H9 (cell line): ENCODE results near the gene ADCK2. TPM values are rescaled to one million over a fixed set of nuclear protein-coding genes. Genes with fewer than 3 reads are reported as not detected.

Experiments used
- DNase-seq: peaks from one replicate; pipeline ENCODE4 v3.0.0-alpha.2; 2017
- H2AFZ ChIP-seq: one replicate; pipeline ENCODE4 v1.6.1; 2013; ENCODE audit warnings: mild to moderate bottlenecking, low read length, control low read depth, moderate library complexity
- H2AK5ac ChIP-seq: 2 replicates; pipeline ENCODE4 v1.6.1; 2013; ENCODE audit warnings: low read length, control low read depth, mixed read lengths; ENCODE audit not compliant: insufficient read length
- H2BK120ac ChIP-seq: one replicate; pipeline ENCODE4 v1.6.1; 2013; ENCODE audit warnings: low read depth, mild to moderate bottlenecking, low read length, control low read depth, inconsistent platforms; ENCODE audit not compliant: poor library complexity, severe bottlenecking
- H2BK12ac ChIP-seq: 2 replicates; pipeline ENCODE4 v1.6.1; 2013; ENCODE audit warnings: low read length, control low read depth, mixed read lengths, low read depth; ENCODE audit not compliant: insufficient read length
- H2BK15ac ChIP-seq: 2 replicates; pipeline ENCODE4 v1.6.1; 2013; ENCODE audit warnings: low read depth, low read length, control low read depth
- H2BK20ac ChIP-seq: one replicate; pipeline ENCODE4 v1.6.1; 2013; ENCODE audit warnings: low read depth, mild to moderate bottlenecking, low read length, control low read depth, inconsistent platforms; ENCODE audit not compliant: poor library complexity, severe bottlenecking
- H2BK5ac ChIP-seq: 2 replicates; pipeline ENCODE4 v1.6.1; 2013; ENCODE audit warnings: low read length, control low read depth, mixed read lengths; ENCODE audit not compliant: insufficient read length
- H3K14ac ChIP-seq: 2 replicates; pipeline ENCODE4 v1.6.1; 2013; ENCODE audit warnings: low read length, control low read depth; ENCODE audit not compliant: insufficient read depth
- H3K18ac ChIP-seq: 2 replicates; pipeline ENCODE4 v1.6.1; 2013; ENCODE audit warnings: low read depth, mild to moderate bottlenecking, mixed read lengths, low read length, control low read depth; ENCODE audit not compliant: insufficient read length
- H3K23ac ChIP-seq: 2 replicates; pipeline ENCODE4 v1.6.1; 2013; ENCODE audit warnings: low read length, control low read depth, mixed read lengths, low read depth; ENCODE audit not compliant: insufficient read length
- H3K23me2 ChIP-seq: 2 replicates; pipeline ENCODE4 v1.6.1; 2013; ENCODE audit warnings: low read depth, mild to moderate bottlenecking, mixed read lengths, low read length, control low read depth; ENCODE audit not compliant: insufficient read length, poor library complexity, severe bottlenecking
- H3K27ac ChIP-seq: 2 replicates; pipeline ENCODE4 v1.5.1; 2013; ENCODE audit warnings: low read length, control low read depth, mixed read lengths, low read depth; ENCODE audit not compliant: insufficient read length
- H3K27me3 ChIP-seq: 2 replicates; pipeline ENCODE4 v1.6.1; 2013; ENCODE audit warnings: low read length, control low read depth, inconsistent platforms; ENCODE audit not compliant: insufficient read depth
- H3K4ac ChIP-seq: 2 replicates; pipeline ENCODE4 v1.6.1; 2013; ENCODE audit warnings: low read depth, mild to moderate bottlenecking, control low read depth, inconsistent platforms, low read length, moderate library complexity
- H3K4me1 ChIP-seq: 2 replicates; pipeline ENCODE4 v1.6.1; 2013; ENCODE audit warnings: low read length, control low read depth, inconsistent platforms; ENCODE audit not compliant: insufficient read depth
- H3K4me2 ChIP-seq: 2 replicates; pipeline ENCODE4 v1.6.1; 2013; ENCODE audit warnings: low read length, control low read depth, mixed read lengths; ENCODE audit not compliant: insufficient read length, insufficient read depth
- H3K56ac ChIP-seq: 2 replicates; pipeline ENCODE4 v1.6.1; 2013; ENCODE audit warnings: low read depth, mild to moderate bottlenecking, mixed read lengths, low read length, control low read depth; ENCODE audit not compliant: insufficient read length
- H3K79me1 ChIP-seq: 2 replicates; pipeline ENCODE4 v1.6.1; 2013; ENCODE audit warnings: low read depth, mild to moderate bottlenecking, moderate library complexity, low read length, control low read depth, inconsistent platforms; ENCODE audit not compliant: insufficient read depth, poor library complexity, severe bottlenecking
- H3K79me2 ChIP-seq: 2 replicates; pipeline ENCODE4 v1.6.1; 2013; ENCODE audit warnings: low read length, control low read depth, inconsistent platforms; ENCODE audit not compliant: insufficient read depth
- H3K9ac ChIP-seq: 2 replicates; pipeline ENCODE4 v1.6.1; 2013; ENCODE audit warnings: low read length, control low read depth, mixed read lengths; ENCODE audit not compliant: insufficient read length; ENCODE audit errors: extremely low read depth
- H3K9me3 ChIP-seq: one replicate; pipeline ENCODE4 v1.6.1; 2013; ENCODE audit warnings: low read depth, low read length, inconsistent platforms; ENCODE audit not compliant: control insufficient read depth
- H3T11ph ChIP-seq: one replicate; pipeline ENCODE4 v1.6.1; 2013; ENCODE audit warnings: mild to moderate bottlenecking, low read length, control low read depth, inconsistent platforms
- H4K20me1 ChIP-seq: one replicate; pipeline ENCODE4 v1.6.1; 2013; ENCODE audit not compliant: control insufficient read depth, insufficient read length, insufficient read depth
- H4K5ac ChIP-seq: 2 replicates; pipeline ENCODE4 v1.6.1; 2013; ENCODE audit warnings: low read depth, mild to moderate bottlenecking, mixed read lengths, low read length, control low read depth; ENCODE audit not compliant: insufficient read length
- H4K8ac ChIP-seq: replicated peaks from 2 replicates; pipeline ENCODE4 v1.6.1; 2013; ENCODE audit warnings: low read length, control low read depth, mixed read lengths, low read depth; ENCODE audit not compliant: insufficient read length
- H4K91ac ChIP-seq: 2 replicates; pipeline ENCODE4 v1.6.1; 2013; ENCODE audit warnings: low read depth, mild to moderate bottlenecking, moderate library complexity, mixed read lengths, low read length, control low read depth; ENCODE audit not compliant: insufficient read length
- H3K27ac Mint-ChIP-seq, 3 experiments: 2 replicates in 2 of 3; 3 replicates in 1 of 3; pipeline ENCODE4 v1.8.0; 2020 to 2021; ENCODE audit warnings: mixed read lengths in 3 of 3, mild to moderate bottlenecking in 1 of 3, moderate library complexity in 1 of 3
- H3K27me3 Mint-ChIP-seq: 2 replicates; pipeline ENCODE4 v1.8.0; 2021; ENCODE audit warnings: low read depth, mild to moderate bottlenecking, moderate library complexity, mixed read lengths
- H3K36me3 Mint-ChIP-seq, 3 experiments: 2 replicates in 2 of 3; 3 replicates in 1 of 3; pipeline ENCODE4 v1.8.0; 2020 to 2021; ENCODE audit warnings: low read depth in 3 of 3, mixed read lengths in 3 of 3; ENCODE audit not compliant: insufficient read depth in 1 of 3
- H3K4me1 Mint-ChIP-seq, 2 experiments: 2 replicates each; pipeline ENCODE4 v1.8.0; 2020; ENCODE audit warnings: mixed read lengths in 2 of 2
- H3K4me3 Mint-ChIP-seq, 2 experiments: 2 replicates in 1 of 2; 3 replicates in 1 of 2; pipeline ENCODE4 v1.8.0; 2020 to 2021; ENCODE audit warnings: mild to moderate bottlenecking in 2 of 2, mixed read lengths in 2 of 2, moderate library complexity in 1 of 2
- H3K9me3 Mint-ChIP-seq, 2 experiments: 2 replicates in 1 of 2; 3 replicates in 1 of 2; pipeline ENCODE4 v1.8.0; 2020; ENCODE audit warnings: mild to moderate bottlenecking in 2 of 2, mixed read lengths in 2 of 2, moderate library complexity in 1 of 2
- WGBS: extraction: QIAGEN DNeasy Blood & Tissue Kit; methylation state at CpG from one replicate; pipeline ENCODE4 v1.1.7; 2013; ENCODE audit warnings: missing lambda C conversion rate, low lambda C conversion rate, mixed read lengths; ENCODE audit not compliant: insufficient read length; ENCODE audit errors: extremely low coverage; 5-methylcytosine and 5-hydroxymethylcytosine counted together
- total RNA-seq: library from RNA; stranded (reverse); gene quantifications from 2 replicates; pipeline ENCODE4 v1.2.1, GENCODE V29; 2021
- TF ChIP-seq, protein P1 (sequence below): fragments of 200-600 bp; sonication (generic); conservative IDR thresholded peaks from 3 replicates; pipeline ENCODE4 v1.8.0; 2021; ENCODE audit warnings: antibody characterized with exemption, mild to moderate bottlenecking

ADCK2 gene
- total RNA-seq, 1 experiment from 2014 or later: 12.4 TPM

DNA sequence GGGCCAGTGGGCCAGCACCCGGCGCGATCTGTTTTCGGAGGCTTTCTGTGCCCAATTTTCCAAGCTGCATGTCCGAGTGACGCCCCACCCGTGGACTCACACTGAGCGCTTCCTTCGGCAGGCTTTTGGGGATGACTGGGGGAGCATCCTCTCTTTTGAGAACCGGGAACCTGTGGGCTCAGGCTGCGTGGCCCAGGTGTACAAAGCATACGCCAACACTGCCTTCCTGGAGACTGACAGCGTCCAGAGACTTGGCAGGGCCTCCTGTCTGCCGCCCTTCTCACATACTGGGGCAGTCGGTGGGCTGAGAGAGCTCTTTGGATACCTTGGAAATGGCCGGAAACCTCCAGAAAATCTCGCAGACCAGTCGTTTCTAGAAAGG lies 1.0 kb downstream of the ADCK2 start:
- no peaks in the 10 kb centered on the region for H3K79me1 ChIP-seq
- H3K4ac ChIP-seq: no peak overlapping the region
- no peaks in the 10 kb centered on the region; the same call in 1 of the 2 replicates for H3K4me1 ChIP-seq
- no peak overlapping the region for H2BK12ac ChIP-seq
- H3K9me3 ChIP-seq: no peaks in the 10 kb centered on the region
- H2BK20ac ChIP-seq: no peak overlapping the region
- H4K5ac ChIP-seq: no peak overlapping the region
- peak overlapping the region; percentile 55 for H3K4me2 ChIP-seq
- peaks cover 0 to 3% (median 0%) of the 10 kb centered on the region in 3 experiments; a peak in 3 of 7 replicates for H3K36me3 Mint-ChIP-seq
- TF ChIP-seq, protein P1, sequence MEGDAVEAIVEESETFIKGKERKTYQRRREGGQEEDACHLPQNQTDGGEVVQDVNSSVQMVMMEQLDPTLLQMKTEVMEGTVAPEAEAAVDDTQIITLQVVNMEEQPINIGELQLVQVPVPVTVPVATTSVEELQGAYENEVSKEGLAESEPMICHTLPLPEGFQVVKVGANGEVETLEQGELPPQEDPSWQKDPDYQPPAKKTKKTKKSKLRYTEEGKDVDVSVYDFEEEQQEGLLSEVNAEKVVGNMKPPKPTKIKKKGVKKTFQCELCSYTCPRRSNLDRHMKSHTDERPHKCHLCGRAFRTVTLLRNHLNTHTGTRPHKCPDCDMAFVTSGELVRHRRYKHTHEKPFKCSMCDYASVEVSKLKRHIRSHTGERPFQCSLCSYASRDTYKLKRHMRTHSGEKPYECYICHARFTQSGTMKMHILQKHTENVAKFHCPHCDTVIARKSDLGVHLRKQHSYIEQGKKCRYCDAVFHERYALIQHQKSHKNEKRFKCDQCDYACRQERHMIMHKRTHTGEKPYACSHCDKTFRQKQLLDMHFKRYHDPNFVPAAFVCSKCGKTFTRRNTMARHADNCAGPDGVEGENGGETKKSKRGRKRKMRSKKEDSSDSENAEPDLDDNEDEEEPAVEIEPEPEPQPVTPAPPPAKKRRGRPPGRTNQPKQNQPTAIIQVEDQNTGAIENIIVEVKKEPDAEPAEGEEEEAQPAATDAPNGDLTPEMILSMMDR: no peak
- peaks cover 6% of the 10 kb centered on the region for H3K23me2 ChIP-seq
- H2AK5ac ChIP-seq: no peak overlapping the region
- no peaks in the 10 kb centered on the region for H3K79me2 ChIP-seq
- no peak overlapping the region for H3K18ac ChIP-seq
- H3T11ph ChIP-seq: no peak overlapping the region
- no peak overlapping the region for H4K8ac ChIP-seq
- H3K56ac ChIP-seq: no peak overlapping the region
- H3K27ac ChIP-seq: no peak overlapping the region
- no CpG with 5 or more reads among the region's 18 CpGs for WGBS
- H3K9ac ChIP-seq: no peak overlapping the region
- no peak overlapping the region for H2AFZ ChIP-seq
- no peak overlapping the region for H2BK5ac ChIP-seq
- no peak overlapping the region for H3K23ac ChIP-seq
- no peak overlapping the region for H3K27ac Mint-ChIP-seq
- H3K9me3 Mint-ChIP-seq: no peaks in the 10 kb centered on the region
- no peak overlapping the region for H3K14ac ChIP-seq
- H4K91ac ChIP-seq: no peak overlapping the region
- DNase-seq: no peak
- peaks cover 15 to 18% of the 10 kb centered on the region in 2 experiments for H3K4me1 Mint-ChIP-seq
- H3K27me3 Mint-ChIP-seq: peaks cover 3% of the 10 kb centered on the region; the same call in 1 of the 2 replicates
- H2BK15ac ChIP-seq: no peak overlapping the region
- H3K4me3 Mint-ChIP-seq: peak overlapping the region; percentile 72 to 85
- no peaks in the 10 kb centered on the region for H4K20me1 ChIP-seq
- no peak overlapping the region for H2BK120ac ChIP-seq
- H3K27me3 ChIP-seq: no peaks in the 10 kb centered on the region; the same call in 1 of the 2 replicates
